HG03558 (cell line): ENCODE data around the gene ALOX15.
"Not testable (repeated sequence)": the region's sequence is repeated elsewhere in the genome, so short reads cannot be mapped to it uniquely, and the experiment has no call there.

ENCODE experiments used
- ATAC-seq: cut with Tn5 transposase; IDR thresholded peaks from one replicate; pipeline ENCODE4 v1.9.1; 2021; ENCODE audit warnings: moderate number of reproducible peaks; ENCODE audit not compliant: unreplicated experiment; ENCODE audit errors: extremely low read depth

The ALOX15 gene

DNA sequence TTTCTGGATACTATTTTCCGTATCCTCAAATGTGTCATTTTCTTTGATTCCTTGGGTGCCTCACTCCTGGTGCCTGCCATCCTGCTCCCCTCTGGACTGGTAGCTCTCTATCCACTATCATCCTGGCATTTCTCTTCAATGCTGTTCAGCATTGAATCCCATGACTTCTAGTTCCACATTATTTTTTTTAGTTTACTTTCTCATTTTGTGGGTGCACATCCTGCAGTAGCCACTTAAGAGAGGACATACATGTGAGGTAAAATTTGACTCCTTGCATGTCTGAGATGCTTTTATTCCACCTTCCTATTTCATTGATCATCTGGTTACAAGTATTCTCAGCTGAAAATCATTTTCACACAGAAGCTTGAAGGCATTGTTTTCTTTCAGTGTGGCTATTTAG is 19.1 kb downstream of the ALOX15 start:
- ATAC-seq: no peak

DNA sequence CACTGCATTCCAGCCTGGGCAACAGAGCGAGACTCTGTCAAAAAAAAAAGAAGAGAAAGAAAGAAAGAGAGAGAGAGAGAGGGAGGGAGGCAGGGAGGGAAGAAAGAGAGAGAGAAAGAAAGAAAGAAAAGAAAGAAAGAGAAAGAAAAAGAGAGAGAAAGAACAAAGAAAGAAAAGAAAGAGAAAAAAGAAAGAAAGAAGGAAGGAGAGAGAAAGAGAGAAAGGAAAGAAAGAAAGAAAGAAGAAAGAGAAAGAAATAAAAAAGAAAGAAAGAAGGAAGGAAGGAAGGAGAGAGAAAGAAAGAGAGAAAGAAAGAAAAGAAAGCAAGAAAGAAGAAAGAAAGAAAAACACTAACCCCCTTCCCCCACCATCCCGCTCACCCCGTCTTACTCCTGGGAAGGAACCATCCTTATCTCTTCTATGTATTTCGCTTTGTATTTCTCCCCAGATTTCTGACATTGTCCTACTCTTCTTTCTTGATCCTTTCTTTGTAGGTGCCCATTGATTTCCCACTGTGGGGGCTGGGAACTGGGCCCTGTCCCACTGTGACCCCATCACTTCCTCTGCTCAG is 20.9 kb downstream of the ALOX15 start:
- no peak for ATAC-seq

DNA sequence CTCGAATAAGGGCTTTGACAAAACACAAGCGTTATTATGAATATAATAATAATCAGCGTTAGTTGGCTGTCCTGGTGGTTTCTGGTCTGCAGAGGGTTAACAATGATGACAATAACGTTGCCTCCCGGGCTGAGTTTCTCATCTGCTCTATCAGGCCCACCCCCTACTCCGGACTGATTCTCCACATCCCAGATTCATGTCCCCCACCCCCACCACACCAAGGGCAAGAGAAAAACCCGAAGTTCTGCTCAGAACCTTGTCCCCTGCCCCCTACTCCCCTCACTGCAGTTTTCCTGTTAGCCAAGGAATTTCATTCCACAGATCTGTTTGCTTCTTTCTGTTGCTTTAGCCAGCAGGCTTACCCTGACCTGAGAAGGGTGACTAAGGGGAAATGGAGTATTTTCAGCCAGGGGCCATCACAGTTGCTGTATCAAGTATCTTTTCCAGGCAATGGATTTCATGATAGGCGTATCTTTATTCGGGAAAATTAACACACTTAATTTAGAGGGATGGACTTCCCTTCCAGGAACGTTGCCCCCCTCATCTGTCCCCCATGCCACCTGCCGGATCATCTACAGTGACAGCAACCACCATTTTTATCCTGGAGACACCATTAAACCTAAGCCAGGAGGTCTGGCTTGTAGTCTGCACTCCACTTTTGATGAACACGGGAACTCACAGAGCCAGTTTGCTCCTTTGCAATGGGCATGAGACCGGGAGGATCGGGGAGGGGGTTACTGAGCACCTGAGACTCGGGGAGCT is 23.7 kb downstream of the ALOX15 start:
- no peak for ATAC-seq

DNA sequence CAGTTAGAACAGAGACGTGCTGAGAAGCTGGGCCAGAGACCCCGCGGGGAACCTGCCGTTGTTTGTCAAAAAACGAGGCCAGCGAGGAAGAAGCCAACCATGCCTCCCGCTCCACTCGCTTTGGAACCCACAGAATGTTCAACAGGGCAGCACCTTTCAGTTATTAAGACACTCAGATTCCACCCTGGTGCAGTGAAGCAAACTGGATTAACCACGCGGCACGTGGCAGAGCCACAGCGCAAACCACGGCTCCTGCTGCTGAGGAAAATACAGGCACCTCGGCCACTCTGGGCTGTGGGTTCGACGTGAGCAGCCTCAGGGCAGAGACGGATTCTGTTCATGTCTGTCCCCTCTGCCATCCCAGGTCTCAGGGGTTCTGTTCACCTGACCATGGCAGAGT is 24.4 kb downstream of the ALOX15 start:
- no peak for ATAC-seq

DNA sequence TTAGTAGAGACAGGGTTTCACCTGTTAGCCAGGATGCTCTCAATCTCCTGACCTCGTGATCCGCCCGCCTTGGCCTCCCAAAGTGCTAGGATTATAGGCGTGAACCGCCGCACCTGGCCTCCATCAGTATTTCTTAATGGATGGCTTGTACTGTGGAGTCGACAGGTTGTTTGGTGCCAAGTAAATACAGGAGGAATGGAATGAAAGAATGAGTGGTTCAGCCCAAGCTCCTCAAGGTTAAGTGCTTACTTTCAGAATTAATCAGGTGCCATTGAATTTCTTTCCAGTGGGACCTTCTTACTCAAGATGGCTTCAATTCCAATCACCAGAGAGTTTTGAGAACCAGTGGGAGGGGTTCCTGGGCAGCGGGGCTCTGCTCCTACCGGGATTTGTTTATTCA is 25.0 kb downstream of the ALOX15 start:
- no peak for ATAC-seq

DNA sequence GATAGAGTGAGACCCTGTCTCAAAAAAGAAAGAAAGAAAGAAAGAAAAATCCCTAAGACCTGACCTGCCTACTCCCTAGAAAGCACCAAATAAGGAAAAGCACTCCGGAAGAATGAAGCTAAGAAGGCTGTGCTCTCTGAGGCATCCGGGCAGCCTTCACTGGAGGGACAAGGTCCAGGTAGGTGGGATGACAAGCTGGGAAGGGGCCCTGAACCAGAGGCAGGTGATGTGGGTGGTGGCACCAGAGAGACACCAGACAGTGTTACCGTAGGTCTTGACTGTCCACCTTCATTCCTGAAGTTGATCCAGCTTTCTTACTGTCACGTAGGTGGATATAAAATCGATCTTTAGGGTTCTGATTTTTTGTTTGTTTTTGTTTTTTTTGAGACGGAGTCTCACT is 30.8 kb downstream of the ALOX15 start:
- no peak for ATAC-seq

DNA sequence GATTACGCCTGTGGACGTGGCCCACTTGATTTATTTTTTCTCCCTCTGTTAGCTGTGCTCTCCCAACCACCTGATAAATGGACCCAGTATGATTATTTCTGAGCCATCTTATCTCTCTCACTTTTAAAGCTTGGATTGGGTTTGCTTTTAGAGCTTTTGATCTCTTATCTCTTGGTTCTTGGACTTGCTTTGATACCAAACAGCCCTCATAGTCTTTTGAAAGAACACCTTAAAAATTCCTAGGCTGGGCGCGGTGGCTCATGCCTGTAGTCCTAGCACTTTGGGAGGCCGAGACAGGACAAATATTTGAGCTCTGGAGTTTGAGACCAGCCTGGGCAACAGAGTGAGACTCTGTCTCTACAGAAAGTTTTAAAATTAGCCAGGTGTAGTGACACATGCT is 31.3 kb downstream of the ALOX15 start:
- no peak for ATAC-seq

DNA sequence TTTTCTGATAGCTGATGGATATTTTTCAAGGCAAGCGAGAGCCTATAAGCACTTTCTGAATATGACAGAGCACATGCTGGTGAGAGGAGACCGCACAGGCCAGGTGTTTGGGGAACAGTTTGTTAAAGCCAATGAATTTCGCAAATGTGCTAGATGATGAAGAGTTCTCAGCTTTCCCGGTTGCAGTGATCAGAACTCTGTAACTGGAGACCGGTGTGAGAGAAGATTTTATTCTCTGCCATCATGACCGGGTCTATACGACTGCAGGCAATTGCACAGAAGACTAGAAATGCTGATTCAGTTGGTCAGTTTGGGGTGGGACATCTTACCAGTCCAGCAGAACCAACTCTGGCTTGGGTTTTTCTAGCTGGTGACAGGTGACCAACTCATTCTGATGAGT is 31.7 kb downstream of the ALOX15 start:
- no peak for ATAC-seq

DNA sequence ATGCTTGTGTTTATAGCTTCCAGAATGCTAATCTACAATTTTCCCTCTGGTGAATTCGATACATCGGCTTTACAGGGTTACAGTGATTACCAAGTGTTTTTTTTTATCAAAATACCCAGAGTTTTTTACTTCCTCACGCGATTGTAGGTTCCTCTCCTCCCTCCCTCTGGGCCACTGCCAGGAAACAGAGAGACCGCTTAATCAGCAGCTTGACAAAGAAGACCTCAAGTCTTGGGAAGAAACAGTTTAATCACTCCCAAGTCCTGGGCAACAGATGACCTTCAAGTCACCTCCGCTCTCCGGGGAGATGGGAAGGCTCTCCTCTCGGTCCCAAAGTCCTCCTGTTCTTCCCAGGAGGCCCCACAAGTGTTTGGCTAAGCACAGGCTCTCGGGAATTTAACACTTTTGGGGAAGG is 33.7 kb downstream of the ALOX15 start:
- no peak for ATAC-seq

DNA sequence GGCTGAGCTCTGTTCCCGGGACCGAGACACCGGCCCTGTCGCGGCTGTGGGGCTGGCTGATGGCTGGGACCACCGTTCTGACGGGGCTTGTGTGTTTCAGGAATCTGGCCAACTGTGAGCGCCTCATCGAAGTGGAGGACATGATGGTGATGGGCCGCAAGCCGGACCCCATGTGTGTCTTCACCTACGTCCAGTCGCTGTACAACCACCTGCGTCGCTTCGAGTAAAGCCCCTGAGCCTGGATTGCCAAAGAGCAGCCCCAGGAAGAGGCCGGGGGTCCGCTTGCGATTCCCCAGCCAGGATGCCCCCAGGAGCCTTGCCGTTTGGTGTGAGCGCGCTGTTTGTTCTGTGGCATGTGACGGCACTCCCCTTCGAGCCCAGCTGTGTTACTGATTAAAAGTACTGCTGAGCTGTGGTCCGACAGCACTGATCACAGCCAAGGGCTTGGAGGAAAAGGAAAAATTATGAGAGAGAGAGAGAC is 34.2 kb downstream of the ALOX15 start:
- no peak for ATAC-seq

DNA sequence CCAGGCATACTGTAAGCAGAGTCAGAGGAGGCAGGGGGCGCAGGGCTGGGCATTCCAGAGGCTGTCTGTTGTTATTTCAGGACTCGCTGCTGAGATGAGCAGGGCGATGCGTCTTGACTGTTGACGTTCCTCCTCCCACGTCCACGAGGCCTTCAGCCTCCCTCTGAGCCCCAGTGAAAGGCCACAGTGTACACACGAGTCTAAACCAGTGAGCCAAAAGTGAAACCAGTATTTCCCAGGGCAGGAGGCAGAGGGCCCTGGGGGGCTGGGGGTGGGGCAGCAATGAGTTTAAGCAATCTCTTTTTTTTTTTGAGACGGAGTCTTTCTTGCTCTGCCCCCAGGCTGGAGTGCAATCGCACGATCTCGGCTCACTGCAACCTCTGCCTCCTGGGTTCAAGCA is 35.7 kb downstream of the ALOX15 start:
- no peak for ATAC-seq

DNA sequence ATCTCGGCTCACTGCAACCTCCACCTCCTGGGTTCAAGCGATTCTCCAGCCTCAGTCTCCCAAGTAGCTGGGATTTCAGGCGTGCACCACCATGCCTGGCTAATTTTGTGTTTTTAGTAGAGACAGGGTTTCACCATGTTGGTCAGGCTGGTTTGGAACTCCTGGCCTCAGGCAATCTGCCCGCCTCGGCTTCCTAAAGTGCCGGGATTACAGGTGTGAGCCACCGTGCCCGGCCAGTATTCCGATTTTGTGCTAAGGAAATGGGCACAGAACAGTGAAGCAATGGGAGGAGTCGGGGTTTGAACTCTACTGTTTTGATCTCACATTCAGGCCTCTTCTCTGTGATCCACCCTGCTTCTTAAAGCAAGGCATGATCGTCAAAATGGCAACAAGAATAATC is 36.7 kb downstream of the ALOX15 start:
- ATAC-seq: not testable (repeated sequence)

DNA sequence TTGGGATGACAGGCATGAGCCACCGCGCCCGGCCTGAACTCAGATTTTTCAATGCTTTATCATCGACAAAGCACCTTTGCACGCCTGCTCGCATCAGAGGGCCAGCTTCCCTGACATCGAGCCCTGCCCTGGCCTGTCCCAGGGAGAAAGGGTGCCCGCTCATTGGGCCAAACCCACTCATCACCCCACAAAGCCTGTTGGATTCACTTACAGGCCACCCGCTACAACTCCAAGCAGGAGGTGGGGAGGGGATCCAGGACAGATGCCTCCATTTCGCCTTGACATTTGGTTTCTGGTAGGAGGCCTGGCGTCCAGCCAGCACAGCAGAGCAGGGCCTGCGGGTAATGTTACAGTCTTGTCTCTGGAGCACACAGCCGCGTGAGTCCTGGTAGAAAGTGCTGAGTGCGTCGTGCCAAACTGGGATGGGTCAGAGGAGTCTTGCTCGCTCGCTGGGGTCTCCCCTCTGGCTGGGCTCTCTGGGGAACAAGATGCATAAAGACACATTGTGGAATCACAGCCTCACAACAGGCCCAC is 37.3 kb downstream of the ALOX15 start:
- no peak for ATAC-seq

DNA sequence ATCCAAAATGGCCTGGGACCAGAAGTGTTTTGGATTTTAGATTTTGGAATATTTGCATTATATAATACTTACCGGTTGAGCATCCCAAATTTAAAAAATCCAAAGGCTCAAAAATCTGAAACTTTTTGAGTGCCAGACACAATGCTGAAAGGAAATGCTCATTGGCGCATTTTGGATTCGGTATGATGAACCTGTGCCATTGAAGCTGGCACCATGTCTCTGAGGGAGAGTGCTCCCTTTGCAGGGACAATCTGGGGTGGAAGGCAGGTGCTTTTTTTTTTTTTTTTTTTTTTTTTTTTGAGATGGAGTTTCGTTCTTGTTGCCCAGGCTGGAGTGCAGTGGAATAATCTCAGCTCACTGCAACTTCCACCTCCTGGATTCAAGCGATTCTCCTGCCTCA is 39.4 kb downstream of the ALOX15 start:
- no peak for ATAC-seq

DNA sequence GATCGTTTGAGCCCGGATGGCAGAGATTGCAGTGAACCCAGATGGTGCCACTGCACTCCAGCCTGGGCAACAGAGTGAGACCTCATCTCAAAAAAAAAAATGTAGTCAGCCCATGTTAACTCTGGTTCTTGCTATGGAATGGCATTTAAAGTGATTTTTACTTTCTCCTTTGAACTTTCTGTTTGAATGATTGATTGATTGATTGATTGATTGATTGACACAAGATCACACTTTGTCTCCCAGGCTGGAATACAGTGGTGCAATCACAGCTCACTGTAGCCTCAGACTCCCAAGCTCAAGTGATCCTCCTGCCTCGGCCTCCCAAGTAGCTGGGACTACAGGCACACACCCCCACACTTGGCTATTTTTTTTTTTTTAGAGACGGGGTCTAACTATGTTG is 40.2 kb downstream of the ALOX15 start:
- no peak for ATAC-seq

DNA sequence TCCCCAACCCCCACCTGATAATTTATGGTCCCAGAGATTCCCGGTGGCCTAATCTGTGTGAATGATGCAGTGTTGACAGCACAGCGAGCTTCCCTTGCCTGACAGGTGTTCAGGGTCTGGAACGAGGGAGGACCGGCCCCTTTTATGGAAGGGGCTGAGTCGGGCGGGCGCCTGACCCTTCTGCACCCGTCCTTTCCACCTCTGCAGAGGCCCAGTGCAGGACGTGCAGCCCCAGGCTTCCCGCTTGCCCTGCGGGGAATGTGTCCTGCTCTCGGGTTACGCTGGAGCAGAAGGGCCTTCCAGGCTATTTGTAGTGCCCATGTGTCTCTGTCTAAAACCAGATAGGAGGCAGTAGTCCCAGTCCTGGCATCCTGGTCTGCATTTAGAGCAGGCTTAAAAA is 40.9 kb downstream of the ALOX15 start:
- no peak for ATAC-seq

DNA sequence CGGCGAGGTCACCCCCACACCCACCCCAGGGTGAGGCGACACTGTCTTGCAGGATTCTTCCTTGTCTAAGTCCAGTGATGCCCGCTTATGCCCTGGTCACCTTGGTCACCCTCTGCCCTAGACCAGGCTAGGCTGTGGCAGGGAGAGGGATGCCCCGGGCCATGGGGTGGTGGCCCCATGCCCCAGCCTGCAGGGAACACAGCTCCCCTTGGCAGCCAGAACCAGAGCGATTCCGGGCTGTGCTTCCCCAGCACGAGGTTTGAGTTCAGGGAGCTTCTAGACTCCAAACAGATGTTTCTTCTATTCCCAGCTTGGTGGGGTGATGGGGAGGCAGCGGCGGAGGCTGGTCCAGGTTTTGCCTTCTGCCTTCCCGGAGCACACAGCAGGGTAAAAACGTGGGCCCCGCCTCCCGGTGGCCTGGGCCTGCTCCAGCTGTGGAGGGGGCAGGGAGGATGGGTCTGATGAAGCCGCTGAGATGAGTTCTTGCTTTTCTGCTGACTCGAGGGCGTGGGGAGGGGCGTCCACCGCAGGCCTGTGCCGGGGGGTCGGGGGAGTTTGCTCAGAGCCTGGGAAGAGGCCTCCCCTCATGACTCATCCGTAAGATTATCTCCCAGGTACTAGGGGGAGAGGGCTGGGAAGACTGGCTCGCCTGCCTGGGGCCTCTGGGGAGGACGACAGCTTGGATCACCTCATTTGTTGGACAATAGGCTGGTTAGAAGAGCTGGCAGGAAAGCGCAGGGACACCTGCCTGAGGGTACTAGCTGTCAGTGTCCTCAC is 41.8 kb downstream of the ALOX15 start:
- ATAC-seq: no peak

DNA sequence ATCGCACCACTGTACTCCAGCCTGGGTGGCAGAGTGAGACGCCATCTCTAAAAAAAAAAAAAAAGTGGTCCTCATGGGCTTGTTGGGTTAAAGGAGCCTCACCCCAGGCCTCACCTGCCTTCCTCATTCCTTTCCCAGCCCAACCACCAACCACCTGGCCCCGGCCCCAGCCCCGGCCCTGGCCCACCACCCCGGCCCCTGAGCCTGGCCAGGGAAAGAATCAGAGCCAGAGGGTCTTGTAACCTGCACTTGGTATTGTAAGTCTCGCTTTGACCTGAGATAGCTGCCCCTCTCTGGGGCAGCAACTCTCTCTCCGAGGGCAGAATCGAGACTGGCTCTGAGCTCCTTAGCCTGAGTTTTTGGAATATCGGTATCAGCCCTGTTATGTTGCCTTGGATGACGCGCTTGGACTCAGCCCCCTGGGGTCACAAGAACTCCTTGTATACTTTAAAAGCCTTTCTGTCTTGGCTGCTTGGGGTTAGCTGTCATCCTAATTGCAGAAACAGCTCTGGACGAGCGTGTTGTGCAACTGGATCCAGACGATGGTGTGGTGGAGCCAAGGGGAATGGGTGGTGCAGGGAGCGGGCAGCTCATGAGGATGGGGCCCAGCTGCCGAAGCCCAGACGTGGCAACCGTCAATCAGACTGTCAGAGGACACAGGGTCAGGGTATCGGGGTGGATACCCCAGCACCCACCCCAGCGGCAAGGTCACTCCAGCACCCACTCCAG is 42.5 kb downstream of the ALOX15 start:
- ATAC-seq: no peak

DNA sequence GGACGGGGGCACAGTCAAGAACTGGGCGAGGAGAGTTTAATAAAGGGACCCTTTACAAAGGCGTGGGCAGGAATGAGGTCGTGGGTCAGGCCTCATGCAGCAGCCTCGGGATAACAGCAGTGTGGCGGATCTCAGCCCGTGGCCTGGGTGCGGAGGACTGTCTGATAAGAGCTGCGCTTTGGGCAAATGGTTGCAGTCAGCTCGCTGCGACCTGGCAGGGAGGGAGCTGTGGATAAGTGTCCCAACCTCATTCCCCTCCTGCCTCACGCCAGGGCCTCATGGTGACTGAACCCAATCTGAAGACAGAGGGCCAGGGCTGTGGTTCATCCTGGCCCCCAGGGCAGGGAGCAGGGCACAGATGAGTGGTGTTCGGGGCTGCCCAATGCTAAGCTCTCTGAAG is 43.5 kb downstream of the ALOX15 start:
- ATAC-seq: no peak

DNA sequence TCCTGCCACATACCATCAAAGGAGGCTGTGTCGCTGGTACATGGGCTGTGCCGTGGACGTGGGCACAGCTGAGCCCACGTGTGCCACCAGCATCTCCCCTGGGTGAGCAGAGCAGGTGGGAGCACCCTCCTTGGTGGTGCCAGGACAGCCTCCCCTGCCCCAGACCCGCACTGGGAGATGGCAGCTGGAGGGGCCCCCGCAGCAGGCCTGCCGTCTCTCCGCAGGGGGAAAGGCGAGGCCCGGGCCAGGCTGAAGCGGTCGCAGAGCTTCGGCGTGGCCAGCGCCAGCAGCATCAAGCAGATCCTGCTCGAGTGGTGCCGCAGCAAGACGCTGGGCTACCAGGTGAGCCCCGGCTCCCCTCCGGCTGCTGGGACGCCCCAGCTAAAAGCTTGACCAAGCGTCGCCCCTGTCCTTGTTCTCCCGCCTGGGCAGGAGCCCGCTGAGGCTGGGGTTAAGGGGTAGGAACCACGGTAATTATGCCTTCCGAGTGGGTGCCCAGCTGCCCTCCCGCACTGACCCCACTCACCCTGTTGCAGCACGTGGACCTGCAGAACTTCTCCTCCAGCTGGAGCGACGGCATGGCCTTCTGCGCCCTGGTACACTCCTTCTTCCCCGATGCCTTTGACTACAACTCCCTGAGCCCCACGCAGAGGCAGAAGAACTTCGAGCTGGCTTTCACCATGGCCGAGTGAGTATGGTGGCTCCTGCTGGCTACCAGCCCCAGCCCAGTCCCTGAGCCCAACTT is 44.7 kb downstream of the ALOX15 start:
- ATAC-seq: no peak
